Amygdala (tissue), 56 donors: Measurements from ENCODE around the gene MAPK1IP1L.
A peak's percentile ranks its signal among the peaks of the same experiment; 100 is the strongest.

Experiments used
- DNase-seq, 56 donors: peaks; one replicate each; lab custom pipeline; 2025; lab: John Stamatoyannopoulos, UW

Gene MAPK1IP1L

DNA sequence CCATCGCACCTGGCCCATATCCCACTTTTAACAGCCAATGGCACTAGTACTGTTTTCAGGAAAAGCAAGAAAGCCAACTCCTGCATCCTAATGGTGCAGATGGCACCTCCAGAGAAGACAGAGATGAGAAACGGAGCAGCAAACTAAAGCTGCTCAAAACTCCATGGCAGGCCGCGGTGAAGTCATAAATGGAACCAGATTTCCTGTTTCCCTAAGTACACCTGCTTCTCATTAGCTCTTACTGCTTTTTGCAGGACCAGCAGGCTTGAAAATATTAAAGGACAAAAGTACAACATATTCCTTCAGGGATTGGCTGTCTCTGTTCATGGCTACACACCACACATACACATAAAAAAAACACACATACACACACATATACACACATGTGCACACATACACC, 40.9 kb downstream of the MAPK1IP1L start:
- no peak for DNase-seq

DNA sequence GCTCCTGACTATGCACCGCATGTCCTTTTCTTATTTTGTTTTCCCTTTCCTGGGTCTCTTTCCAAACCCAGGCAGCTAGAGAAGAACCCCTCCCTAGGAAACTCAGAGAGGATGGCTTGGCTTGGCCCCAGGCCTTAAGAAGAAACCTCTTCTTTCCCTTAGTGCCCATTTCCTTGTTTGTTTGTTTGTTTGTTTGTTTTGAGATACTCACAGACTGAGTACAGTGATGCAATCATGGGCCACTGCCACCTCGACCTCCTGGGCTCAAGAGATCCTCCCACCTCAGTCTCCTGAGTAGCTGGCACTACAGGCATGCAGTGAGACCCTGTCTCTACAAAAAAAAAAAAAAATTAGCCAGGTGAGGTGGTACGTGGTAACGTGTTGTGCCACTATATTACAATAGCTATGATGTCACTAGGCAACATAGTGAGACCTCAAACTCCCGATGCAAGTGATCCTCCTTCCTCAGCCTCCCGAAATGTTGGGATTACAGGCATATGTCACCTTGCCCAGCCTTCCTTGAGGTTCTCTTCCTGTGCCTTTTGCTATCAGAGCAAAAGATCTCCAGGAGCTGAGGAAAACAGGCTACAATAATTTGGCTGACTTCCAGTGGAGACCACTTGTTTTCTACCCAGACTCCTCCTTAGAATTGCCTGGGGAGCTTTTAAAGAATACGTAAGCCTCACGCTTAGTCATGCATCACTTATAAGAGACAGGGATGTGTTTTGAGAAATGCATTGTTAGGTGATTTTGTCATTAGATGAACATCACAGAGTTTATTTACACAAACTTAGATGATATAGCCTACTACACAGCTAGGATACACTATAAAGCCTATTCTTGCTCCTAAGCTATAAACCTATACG, 43.1 kb downstream of the MAPK1IP1L start:
- DNase-seq: no peak

DNA sequence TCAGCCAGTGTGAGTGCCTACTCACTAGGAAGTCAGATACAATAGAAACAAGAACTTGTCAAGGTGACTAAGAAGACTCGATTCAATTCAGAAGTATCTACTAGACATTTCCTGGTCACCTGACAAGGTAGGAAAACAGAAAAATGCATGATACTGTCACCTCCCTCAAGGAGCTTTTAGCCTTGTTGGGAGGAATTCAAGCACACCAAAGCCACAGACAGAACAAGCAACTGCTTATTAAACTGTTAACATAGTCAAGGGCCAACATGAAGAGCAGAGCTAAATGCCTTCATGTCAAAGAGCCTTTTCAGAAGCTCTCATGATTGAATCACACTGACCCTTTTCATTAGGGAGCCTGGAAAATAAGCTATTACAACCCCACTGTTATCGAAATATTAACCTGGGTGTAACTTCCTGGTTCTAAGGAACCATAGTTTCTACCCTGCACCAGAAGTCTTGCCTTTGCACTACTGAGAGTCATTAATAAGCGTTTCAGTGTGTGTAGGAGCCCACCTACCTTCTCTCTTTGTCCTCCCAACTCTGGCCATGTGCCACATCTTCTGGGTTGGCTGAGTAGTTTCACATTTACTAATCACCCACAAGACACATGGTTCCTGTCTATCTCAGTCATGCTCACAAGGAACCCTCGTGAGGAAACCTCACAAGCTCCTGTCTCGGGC, 46.6 kb downstream of the MAPK1IP1L start:
- DNase-seq: peak in 3 of 56 donors; percentile 7 to 58 (median 10)

DNA sequence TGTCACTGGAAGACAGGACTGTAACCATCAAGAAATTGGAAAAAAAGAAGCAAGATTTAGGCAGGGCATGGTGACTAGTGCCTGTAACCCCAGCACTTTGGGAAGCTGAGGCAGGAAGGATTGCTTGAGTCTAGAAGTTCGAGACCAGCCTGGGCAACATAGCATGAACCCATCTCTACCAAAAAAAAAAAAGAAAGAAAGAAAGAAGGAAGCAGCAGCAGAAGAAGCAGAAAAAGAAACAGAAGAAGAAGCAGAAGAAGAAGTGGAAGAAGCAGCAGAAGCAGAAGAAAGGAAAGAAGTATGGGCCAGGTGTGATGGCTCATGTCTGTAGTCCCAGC, 47.1 kb downstream of the MAPK1IP1L start:
- DNase-seq: no peak

DNA sequence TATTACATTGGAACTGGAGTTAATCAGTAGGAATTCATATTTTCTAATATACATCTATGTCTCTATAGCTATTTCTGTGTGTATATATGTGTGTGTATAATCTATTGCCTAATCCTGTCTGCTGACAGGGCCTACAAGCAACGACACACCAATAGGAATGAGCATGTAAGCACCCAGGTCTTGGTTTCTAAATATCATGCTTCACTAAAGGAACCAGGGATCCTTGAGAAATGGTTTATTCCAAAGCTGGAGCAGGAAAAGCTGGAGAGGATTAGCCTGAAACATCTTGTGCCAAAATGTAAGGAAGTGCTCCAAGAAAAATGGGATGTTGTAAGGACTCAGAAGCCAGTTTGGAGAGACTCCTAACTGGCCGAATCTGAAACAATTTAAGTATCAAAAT, 48.3 kb downstream of the MAPK1IP1L start:
- DNase-seq: no peak

- no peak for DNase-seq
These were observed 50.3 kb downstream of the MAPK1IP1L start for GRCh38 chr14:55101698-55102097.

DNA sequence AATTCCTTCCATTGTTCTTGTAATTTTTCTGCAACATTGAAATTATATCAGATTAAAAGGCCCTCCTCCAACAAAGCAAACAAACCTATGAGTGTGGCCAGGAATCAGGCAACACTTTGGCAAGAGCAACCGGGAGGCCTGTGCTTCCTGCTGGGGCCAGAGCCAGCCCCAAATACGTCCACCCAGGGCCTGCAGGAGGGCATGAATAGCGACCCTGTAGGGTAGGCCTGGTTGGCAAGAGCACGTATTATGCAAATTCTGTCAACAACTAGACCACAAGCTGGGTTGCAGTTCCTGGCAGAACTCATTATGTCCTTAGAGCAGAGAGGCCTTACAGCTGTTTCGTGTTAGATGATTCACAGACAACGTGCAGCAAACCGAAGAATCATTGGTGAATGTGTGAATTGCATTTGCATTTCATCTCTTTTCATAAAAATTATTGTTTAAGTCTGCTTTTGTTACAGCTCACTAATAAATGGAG, 50.7 kb downstream of the MAPK1IP1L start:
- peak in 50 of 56 donors; percentile 8 to 84 (median 49) for DNase-seq

DNA sequence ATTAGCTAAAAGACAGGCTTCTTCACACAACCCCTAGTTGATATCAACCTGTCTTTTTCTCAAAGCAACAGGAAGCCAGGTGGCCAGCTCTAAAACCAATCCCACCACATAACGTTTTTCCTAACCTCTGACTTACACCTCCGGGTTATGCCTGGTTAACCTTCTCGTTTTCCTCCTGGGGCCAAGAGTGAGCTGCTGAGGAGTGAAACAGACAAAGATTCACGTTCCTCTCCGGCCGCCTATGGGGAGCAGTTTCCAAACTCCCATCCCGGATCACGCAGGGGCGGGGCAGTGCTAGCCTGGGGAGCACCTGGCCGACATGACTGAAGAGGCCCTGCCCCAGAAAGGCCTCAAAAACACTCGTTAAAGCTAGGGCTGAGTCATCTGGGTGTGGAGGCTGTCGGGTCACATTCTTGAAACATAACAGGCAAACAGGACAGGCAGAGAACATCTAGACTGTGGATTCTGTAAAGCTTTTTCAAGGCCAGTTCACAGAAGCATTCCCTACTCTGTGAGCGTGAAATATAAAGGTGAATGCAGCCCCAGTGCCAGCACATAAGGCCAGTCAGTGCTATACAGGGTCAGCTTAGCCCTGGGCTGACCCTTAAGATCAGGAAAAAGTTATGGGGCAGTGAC, 51.7 kb downstream of the MAPK1IP1L start:
- no peak for DNase-seq

DNA sequence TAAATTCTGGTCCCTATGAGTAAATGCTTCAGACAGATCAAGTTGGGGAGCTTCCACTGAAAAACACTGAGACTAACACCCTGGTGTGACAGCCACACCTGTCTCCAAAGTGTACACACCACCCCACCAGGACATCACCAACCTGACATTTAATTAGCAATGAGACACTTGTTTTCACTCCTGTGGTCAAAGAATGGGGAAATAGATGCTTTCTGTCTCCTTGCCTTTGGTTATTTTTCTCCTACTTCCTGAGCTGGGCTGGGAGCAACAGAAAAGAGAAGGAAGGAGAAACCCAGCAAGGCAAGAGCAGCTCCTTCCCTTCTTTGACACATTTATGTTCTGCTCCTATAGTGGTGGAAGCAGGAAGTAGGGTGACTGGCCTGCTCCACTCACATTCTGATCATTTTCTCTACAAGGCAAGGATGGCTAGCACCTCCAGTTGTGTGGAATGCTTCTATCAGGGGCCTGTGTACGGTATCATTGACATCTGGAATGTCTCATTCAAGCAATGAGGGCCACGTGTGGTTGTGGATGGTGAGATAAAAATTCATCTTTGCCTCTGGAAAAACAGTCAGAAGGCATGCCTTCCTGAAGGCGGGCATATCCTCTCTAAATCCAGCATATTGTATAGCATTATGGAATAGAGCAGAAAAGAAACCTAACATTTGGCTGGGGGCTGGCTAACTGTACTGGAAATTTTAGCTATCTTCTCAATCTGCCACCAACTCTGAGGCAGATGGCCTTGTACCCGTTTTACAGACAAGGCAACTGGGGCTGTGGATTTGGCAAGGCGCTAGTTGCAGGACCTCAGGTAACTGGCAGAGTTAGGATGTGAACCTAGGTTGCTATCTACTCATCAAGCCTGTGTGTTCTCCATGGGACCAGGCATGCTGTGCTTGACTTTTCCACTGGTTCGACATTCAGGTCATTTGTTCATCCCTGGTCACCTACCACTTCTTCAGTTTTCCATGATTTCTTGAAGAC, 52.8 kb downstream of the MAPK1IP1L start:
- no peak for DNase-seq

DNA sequence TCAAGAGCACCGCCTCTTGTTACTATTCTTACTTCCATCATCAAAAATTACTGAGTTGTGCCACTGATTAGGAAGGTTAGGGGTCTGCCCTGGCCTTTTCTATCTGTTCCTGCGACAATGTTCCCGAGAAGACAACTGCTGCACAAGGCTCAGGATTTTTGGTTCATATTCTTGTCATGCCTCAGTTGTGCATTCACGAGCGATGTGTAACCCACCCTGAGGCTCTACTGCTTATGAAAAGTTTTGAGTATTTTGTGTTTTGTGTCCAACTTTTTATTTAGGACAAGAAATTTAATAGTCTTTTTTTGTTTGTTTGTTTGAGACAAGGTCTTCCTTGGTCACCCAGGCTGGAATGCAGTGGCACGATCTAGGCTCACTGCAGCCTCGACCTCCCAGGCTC, 54.5 kb downstream of the MAPK1IP1L start:
- DNase-seq: no peak

DNA sequence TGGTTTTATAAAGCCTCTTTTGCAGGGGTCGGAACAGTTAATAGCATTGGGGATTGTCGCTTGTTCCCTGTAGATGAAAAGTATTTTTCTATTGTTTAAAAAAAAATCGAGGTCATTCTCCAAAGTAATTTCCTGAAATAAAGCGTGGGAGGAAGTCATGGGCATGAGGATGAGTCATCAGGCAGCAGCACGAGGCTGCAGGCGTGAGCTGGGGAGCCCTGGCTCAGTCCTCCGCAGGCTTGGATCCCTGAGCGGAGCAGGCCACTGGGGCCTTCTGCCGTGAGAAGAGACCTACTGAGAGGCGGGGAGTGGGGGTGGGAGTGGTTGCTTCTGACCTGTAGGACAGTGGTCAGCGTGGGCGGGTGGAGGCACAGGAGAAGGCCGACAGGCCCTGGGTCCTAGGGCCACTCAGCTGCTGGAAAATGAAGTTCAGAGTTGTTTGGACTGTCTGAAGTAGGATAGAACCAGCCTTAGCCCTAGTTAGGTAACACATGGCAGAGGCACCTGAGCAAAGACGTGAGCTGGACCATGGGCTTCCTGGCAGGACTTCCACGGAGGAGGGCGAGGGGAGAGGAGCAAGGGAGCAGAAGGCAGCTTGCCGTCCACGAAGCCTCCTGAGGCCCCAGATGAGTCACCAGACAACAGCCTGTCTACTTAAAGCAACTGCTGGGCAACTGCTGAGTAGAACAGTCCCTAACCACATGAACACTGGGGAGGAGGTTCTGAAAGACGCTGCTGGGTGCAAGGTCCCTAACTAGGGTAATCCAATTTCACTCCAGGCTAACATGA, 56.5 kb downstream of the MAPK1IP1L start:
- DNase-seq: peak in 20 of 56 donors; percentile 6 to 53 (median 22)

GRCh38 chr14:55109836-55110235, 58.4 kb downstream of the MAPK1IP1L start:
- no peak for DNase-seq

DNA sequence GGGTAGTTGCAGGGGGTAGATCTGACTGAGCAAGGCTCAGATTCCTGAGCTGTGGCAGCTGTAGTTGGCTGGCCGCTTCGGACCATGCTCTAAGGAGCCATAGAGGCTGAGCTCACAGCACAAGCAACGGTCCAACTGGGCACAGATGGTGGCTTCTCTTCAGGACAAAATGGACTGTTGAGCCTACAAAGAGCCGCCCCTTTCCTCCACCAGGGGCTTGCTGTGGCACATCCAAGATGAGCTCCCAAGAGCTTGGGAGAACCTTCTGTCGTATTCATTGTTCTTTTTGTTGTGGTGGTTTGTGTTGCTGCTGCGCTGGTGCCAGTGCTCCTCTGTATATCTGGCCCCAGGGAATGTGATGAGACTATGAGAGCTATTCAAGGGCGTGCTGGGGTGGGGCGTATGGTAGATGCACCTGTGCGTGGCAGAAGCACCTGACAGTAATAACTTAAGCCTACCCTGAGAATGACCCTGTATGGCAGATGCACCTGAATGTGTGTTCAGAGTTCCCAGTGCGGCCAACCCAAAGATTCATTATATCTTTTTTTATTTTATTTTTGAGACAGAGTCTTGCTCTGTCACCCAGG, 59.8 kb downstream of the MAPK1IP1L start:
- no peak for DNase-seq

- DNase-seq: no peak
These were observed 63.3 kb downstream of the MAPK1IP1L start for GRCh38 chr14:55114720-55115119.

GRCh38 chr14:55115460-55115859, 64.0 kb downstream of the MAPK1IP1L start:
- no peak for DNase-seq

- no peak for DNase-seq
These were observed 64.4 kb downstream of the MAPK1IP1L start for GRCh38 chr14:55115861-55116245.

- DNase-seq: no peak
These were observed 65.0 kb downstream of the MAPK1IP1L start for GRCh38 chr14:55116246-55117030.

DNA sequence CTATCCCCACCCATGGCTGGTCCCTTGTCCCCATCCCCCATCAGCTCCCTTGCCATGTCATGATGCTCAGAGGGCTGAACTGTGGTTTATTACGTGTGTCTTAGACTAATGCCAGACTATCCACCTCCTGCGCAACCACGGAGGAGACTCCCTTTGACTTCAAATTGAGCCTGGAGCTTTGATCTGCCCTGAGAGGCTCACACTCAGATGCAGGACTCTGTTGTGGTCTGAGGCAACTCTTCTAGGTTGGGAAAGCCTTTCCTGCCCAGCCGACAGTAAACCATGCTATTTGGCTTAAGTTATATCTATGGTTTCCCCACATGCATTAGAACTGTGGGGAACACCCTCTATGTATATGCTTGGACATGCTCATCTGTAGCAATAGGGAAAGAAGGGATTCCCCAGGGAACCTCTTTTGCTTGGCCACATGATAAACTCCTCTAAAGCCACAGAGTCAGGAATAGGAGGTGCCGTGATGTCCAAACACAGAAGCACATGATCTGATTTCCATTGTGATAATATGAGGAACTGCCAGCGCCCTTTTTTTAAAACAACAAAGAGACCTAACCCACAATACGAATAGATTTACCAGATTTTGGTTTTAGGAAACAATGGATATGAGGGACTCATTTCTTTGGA, 66.5 kb downstream of the MAPK1IP1L start:
- no peak for DNase-seq
